Liver (tissue), 3 donors: ENCODE measurements around the gene ERC1.

Experiments
- CTCF ChIP-seq: fragments of 150-350 bp; IDR thresholded peaks from 2 replicates; pipeline ENCODE4 v1.5.1; 2017; ENCODE audit warnings: improper control_type of control experiment, low read depth, low read length; ENCODE audit not compliant: missing input control
- EGR1 ChIP-seq, 2 donors: IDR thresholded peaks; 2 replicates each; pipeline ENCODE4 v1.6.1; 2016 to 2018; ENCODE audit warnings: antibody characterized with exemption in 2 of 2, low read depth in 2 of 2
- GABPA ChIP-seq, 2 donors: IDR thresholded peaks in 1 of 2; conservative IDR thresholded peaks in 1 of 2; 2 replicates each; pipeline ENCODE4 v1.6.1; 2016; ENCODE audit warnings: antibody characterized with exemption in 2 of 2, mild to moderate bottlenecking in 1 of 2, moderate library complexity in 1 of 2
- JUND ChIP-seq, 2 donors: IDR thresholded peaks; 2 replicates each; pipeline ENCODE4 v1.6.1; 2016; ENCODE audit warnings: antibody characterized with exemption in 2 of 2
- MAX ChIP-seq: IDR thresholded peaks from 2 replicates; pipeline ENCODE4 v1.6.1; 2016; ENCODE audit warnings: antibody characterized with exemption
- RAD21 ChIP-seq, 2 donors: IDR thresholded peaks; 2 replicates each; pipeline ENCODE4 v1.6.1; 2016; ENCODE audit warnings: antibody characterized with exemption in 2 of 2, mild to moderate bottlenecking in 2 of 2
- REST ChIP-seq: IDR thresholded peaks from 2 replicates; pipeline ENCODE4 v1.6.1; 2016; ENCODE audit warnings: antibody characterized with exemption, mild to moderate bottlenecking
- SP1 ChIP-seq: IDR thresholded peaks from 2 replicates; pipeline ENCODE4 v1.6.1; 2018; ENCODE audit warnings: antibody characterized with exemption, mild to moderate bottlenecking
- TAF1 ChIP-seq: conservative IDR thresholded peaks from 2 replicates; pipeline ENCODE4 v1.6.1; 2016; ENCODE audit warnings: antibody characterized with exemption, mild to moderate bottlenecking
- ZBTB33 ChIP-seq: IDR thresholded peaks from 2 replicates; pipeline ENCODE4 v1.6.1; 2016; ENCODE audit warnings: antibody characterized with exemption
- donor health status: healthy.
- donor health status: healthy.

GRCh38 chr12:1391722-1392121, 400.7 kb downstream of the ERC1 start:
- TF ChIP-seq EGR1 (IDR thresholded peaks at IDR 0.05; ENCODE audit: low read depth in 2 of 2) (no peak), CTCF (no peak), ZBTB33 (no peak), RAD21 (IDR thresholded peaks at IDR 0.05) (no peak), JUND (IDR thresholded peaks at IDR 0.05) (no peak), SP1 (no peak), MAX (no peak), TAF1 (no peak), GABPA (IDR thresholded peaks at IDR 0.05 in 1 of 2, conservative IDR thresholded peaks at IDR 0.05 in 1 of 2) (no peak), REST (no peak)
